Kidney (tissue), 14 donors: ENCODE results near the gene MVD. TPM values are rescaled to one million over a fixed set of nuclear protein-coding genes. Genes with fewer than 3 reads are reported as not detected.

Experiments
- DNase-seq, 5 donors: peaks; one replicate each; pipeline ENCODE4 v3.0.0-alpha.2; 2013 to 2020
- FAIRE-seq: peaks from 2 replicates; lab custom pipeline; 2012; peaks lifted over from hg19 to GRCh38; lab: Jason Lieb, UNC
- H3K27ac ChIP-seq, 2 donors: one replicate each; pipeline ENCODE4 v1.7.0; 2013; ENCODE audit warnings: low read depth in 2 of 2, low read length in 2 of 2, inconsistent platforms in 1 of 2
- H3K27me3 ChIP-seq: one replicate; pipeline ENCODE4 v1.7.1; 2013; ENCODE audit warnings: low read length, inconsistent platforms; ENCODE audit not compliant: control insufficient read depth, insufficient read depth
- H3K36me3 ChIP-seq, 3 donors: one replicate each; pipeline versions ENCODE4 v1.7.0 to v1.7.1; 2013; ENCODE audit warnings: low read length in 3 of 3, control low read depth in 1 of 3, inconsistent platforms in 1 of 3; ENCODE audit not compliant: insufficient read depth in 3 of 3, control insufficient read depth in 2 of 3
- H3K4me1 ChIP-seq, 3 donors: one replicate each; pipeline versions ENCODE4 v1.7.0 to v1.7.1; 2013; ENCODE audit warnings: low read length in 3 of 3, inconsistent platforms in 1 of 3, low read depth in 1 of 3; ENCODE audit not compliant: control insufficient read depth in 2 of 3, insufficient read depth in 2 of 3
- H3K4me3 ChIP-seq, 3 donors: one replicate each; pipeline versions ENCODE4 v1.7.0 to v1.8.1; 2013; ENCODE audit warnings: low read length in 3 of 3, control low read depth in 1 of 3, inconsistent platforms in 1 of 3
- H3K9ac ChIP-seq, 3 donors: one replicate each; pipeline versions ENCODE4 v1.7.0 to v1.7.1; 2013; ENCODE audit warnings: low read length in 3 of 3, control low read depth in 1 of 3, inconsistent platforms in 1 of 3
- H3K9me3 ChIP-seq, 3 donors: one replicate each; pipeline versions ENCODE4 v1.7.0 to v1.7.1; 2013; ENCODE audit warnings: low read length in 3 of 3, control low read depth in 1 of 3, inconsistent platforms in 1 of 3; ENCODE audit not compliant: control insufficient read depth in 2 of 3, insufficient read depth in 1 of 3
- intact Hi-C: fragments of 100-400 bp; cut with DNase I; formaldehyde crosslinking; loops from one replicate; pipeline ENCODE4 v1.11.1; 2022
- polyA plus RNA-seq: library from polyadenylated mRNA; stranded (reverse); fragments of 350-450 nt; fragmentation: Illumina TruSeq; extraction: RNeasy Lipid Tissue Mini Kit (QIAGEN cat#74804); gene quantifications from one replicate; pipeline ENCODE4 v1.2.3, GENCODE V29; 2014; ENCODE audit warnings: low read depth, low replicate concordance; ENCODE audit not compliant: insufficient read depth
- total RNA-seq: library from RNA; stranded (reverse); fragmentation: NEBNext Ultra II Directional; extraction: Animal tissue kit (Norgen Biotek cat#: 25700); gene quantifications from one replicate; pipeline ENCODE4 v1.2.1, GENCODE V29; 2021
- TF ChIP-seq, protein P1 (sequence below): IDR thresholded peaks from 3 replicates; pipeline ENCODE4 v1.5.1; 2012; ENCODE audit warnings: mild to moderate bottlenecking, moderate library complexity, borderline replicate concordance; ENCODE audit not compliant: insufficient read depth; ENCODE audit errors: extremely low read depth
- donor health status: control.
- donor health status: control.
- donor health status: control.
- donor health status: control.
- donor health status: control.
- donor health status: DM: yes; HTN: yes; CAD: no.
- donor health status: Normal renal cell carcinoma (clear cell type).

MVD gene
- total and polyA plus RNA-seq, 2 donors from 2014 or later: 35.4 to 48.9 TPM

DNA sequence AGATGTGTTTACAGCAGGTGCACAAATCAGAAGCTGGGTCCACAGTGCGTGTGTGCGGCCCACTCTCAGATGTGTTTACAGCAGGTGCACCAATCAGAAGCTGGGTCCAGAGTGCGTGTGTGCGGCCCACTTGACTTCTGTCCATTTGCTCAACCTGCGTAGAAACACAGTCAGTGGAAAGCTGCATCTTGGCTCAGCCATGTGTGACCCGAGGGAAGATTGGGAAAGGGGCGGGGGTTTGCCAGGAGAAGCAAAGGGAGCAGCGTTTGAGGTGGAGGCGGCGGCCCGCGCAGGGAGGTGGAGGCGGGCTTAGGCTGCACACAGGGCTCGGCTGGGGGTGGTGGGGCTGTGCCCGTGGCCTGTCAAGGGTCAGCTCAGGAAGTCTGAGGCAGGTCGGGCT lies 47.7 kb upstream of the MVD start:
- TF ChIP-seq, protein P1, sequence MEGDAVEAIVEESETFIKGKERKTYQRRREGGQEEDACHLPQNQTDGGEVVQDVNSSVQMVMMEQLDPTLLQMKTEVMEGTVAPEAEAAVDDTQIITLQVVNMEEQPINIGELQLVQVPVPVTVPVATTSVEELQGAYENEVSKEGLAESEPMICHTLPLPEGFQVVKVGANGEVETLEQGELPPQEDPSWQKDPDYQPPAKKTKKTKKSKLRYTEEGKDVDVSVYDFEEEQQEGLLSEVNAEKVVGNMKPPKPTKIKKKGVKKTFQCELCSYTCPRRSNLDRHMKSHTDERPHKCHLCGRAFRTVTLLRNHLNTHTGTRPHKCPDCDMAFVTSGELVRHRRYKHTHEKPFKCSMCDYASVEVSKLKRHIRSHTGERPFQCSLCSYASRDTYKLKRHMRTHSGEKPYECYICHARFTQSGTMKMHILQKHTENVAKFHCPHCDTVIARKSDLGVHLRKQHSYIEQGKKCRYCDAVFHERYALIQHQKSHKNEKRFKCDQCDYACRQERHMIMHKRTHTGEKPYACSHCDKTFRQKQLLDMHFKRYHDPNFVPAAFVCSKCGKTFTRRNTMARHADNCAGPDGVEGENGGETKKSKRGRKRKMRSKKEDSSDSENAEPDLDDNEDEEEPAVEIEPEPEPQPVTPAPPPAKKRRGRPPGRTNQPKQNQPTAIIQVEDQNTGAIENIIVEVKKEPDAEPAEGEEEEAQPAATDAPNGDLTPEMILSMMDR: no peak
- Histone ChIP-seq H3K9me3 (no peaks in the 10 kb centered on the region), H3K4me1 (peaks cover 0 to 12% (median 0%) of the 10 kb centered on the region in 3 donors), H3K27me3 (no peaks in the 10 kb centered on the region), H3K36me3 (no peaks in the 10 kb centered on the region), H3K27ac (no peak overlapping the region), H3K4me3 (no peak overlapping the region), H3K9ac (no peak overlapping the region)
- FAIRE-seq (no peak), DNase-seq (peak in 2 of 5 donors; percentile 17 to 23)
- intact Hi-C loops: no loop called here

DNA sequence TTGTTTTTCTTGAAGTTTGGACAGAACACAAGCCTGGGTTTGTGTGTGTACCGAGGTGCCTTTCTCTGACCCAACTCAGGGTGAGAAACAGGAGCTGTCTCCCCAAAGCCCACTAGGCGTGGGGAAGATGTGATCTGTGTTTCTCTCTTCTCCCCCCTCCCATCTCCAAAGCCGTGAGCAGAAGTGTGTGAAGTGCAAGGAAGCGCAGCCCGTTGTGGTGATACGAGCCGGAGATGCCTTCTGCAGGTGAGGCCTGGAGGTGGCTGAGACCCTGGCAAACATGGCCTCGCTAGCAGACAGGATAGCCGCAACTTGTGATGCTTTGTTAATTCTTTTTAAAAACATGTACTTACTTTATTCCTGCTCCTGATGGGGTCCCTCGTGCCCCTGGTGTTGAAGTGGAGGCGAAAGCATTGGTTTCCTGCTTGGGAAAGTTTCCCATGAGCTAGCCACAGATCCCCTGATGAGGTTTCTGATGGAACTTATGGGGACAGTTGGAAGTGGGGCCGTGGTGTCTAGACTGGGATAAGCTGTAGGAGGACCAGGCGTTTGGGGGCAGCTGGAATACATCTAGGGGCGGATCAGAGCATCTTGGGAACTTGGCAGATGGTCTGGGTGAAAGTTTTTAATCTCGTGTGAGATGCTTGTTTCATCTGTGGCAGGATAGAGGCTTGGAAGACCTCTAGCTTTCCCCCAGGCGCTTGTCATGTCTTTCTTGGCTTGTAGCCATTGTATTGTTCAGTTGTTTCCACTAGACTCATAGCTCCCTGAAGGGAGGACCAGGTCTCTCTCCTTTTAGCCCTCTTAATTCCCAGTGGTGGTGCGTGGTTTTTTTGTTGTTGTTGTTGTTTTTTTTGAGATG lies 44.3 kb upstream of the MVD start:
- intact Hi-C loops: no loop called here
- Histone ChIP-seq H3K4me3 (peak overlapping the region; percentile 79 to 95 (median 94)), H3K36me3 (no peaks in the 10 kb centered on the region), H3K9me3 (no peaks in the 10 kb centered on the region), H3K27ac (no peak overlapping the region), H3K27me3 (no peaks in the 10 kb centered on the region), H3K9ac (peak overlapping the region in 2 of 3 donors; percentile 85 to 86), H3K4me1 (peaks cover 0 to 23% (median 7%) of the 10 kb centered on the region in 3 donors)
- TF ChIP-seq, protein P1: no peak
- DNase-seq: no peak
- FAIRE-seq: no peak

DNA sequence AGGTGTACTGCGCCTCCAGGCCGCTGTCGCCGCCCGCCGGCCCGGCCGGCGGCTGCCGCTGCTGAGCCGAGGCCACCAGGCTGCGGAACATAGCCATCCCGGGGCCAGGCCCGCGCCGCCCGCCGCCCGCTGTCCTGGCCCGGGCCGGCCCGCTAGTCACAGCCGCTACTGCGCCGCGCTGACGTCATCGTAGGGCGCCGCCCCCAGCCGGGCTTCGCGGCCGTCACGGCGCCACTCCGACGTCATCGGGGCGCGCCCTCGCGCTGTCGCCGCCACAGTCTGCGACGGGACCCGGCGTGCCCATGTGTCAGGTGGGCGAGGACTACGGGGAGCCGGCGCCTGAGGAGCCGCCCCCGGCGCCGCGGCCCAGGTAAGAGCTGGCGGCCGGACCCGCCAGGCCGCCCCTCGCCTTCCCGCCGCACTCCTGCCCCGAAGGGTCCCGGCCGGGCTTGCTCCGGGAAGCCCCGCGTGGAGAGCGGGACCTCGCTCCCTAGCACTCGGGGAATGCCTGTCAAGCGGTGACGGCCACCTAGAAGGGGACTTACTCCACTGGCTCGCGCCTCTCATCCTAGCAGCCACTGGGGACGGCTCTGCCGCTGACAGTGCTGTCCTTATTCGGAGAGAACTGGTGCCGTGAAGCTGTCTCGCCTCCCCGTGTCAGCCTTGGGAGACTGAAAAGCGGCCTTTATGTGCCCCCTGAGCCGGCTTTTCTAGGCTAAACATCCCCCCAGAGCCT lies 43.5 kb upstream of the MVD start, which contains the start of the genes CTU2 and RNF166:
CTU2 (plus strand) TSS at position 275 of the 736 bp plus-strand sequence; CDS start at position 303, 28 bp downstream.
RNF166 (minus strand) TSS at position 180 of the 736 bp plus-strand sequence; CDS start at position 97, 83 bp downstream.
- Histone ChIP-seq H3K27ac (peak within 1 kb of the TSS; percentile 47 to 51), H3K4me3 (peak within 1 kb of the TSS; percentile 79 to 95 (median 94)), H3K9me3 (no peaks in the 10 kb centered on the region), H3K9ac (peak within 1 kb of the TSS; percentile 44 to 86 (median 85)), H3K27me3 (no peaks in the 10 kb centered on the region), H3K36me3 (no peaks in the 10 kb centered on the region), H3K4me1 (peaks cover 0 to 27% (median 7%) of the 10 kb centered on the region in 3 donors)
- TF ChIP-seq, protein P1: peak; percentile 15
- DNase-seq (peak; percentile 88 to 97 (median 92)), FAIRE-seq (no peak)
- intact Hi-C loops: no loop called here
